GM12864 (cell line): ENCODE data around the gene NAV3.

Source experiments
- DNase-seq: peaks from one replicate; pipeline ENCODE4 v3.0.0-alpha.2; 2011; ENCODE audit warnings: low read depth
- H3K4me3 ChIP-seq: 2 replicates; pipeline ENCODE4 v1.5.1; 2011; ENCODE audit warnings: mild to moderate bottlenecking, low read depth, low read length, control low read depth
- CTCF ChIP-seq: IDR thresholded peaks from 2 replicates; pipeline ENCODE4 v1.5.1; 2011; ENCODE audit warnings: low read depth, mild to moderate bottlenecking, moderate library complexity, low read length, control low read depth, inconsistent platforms; ENCODE audit errors: missing control alignments

NAV3 gene

GRCh38 chr12:78232756-78233155 is 402.1 kb downstream of the NAV3 start:
- DNase-seq, result no peak
- TF ChIP-seq CTCF, result no peak

GRCh38 chr12:78236264-78236663 is 405.6 kb downstream of the NAV3 start:
- no peak overlapping the region for H3K4me3 ChIP-seq
- DNase-seq, result no peak
- TF ChIP-seq CTCF, result no peak

More at GRCh38 chr12:78232756-78233155, 402.1 kb downstream of the NAV3 start:
- H3K4me3 ChIP-seq, result no peak overlapping the region

GRCh38 chr12:78239544-78239943 is 408.9 kb downstream of the NAV3 start:
- no peak for TF ChIP-seq CTCF
- H3K4me3 ChIP-seq, result no peak overlapping the region
- no peak for DNase-seq

- no peak for DNase-seq
- no peak overlapping the region for H3K4me3 ChIP-seq
- no peak for TF ChIP-seq CTCF
Measured at GRCh38 chr12:78240827-78241226, 410.1 kb downstream of the NAV3 start.

- no peak for TF ChIP-seq CTCF
- no peak for DNase-seq
- H3K4me3 ChIP-seq, result no peak overlapping the region
Measured at GRCh38 chr12:78241446-78241845, 410.8 kb downstream of the NAV3 start.

- no peak for DNase-seq
- H3K4me3 ChIP-seq, result no peak overlapping the region
- no peak for TF ChIP-seq CTCF
Measured at GRCh38 chr12:78244916-78245507, 414.3 kb downstream of the NAV3 start.

GRCh38 chr12:78248321-78248720 is 417.6 kb downstream of the NAV3 start:
- no peak for TF ChIP-seq CTCF
- H3K4me3 ChIP-seq, result no peak overlapping the region

More at GRCh38 chr12:78248321-78248720, 417.6 kb downstream of the NAV3 start:
- DNase-seq, result no peak
